Measurements from ENCODE around the gene SRD5A2. TPM values are rescaled to one million over a fixed set of nuclear protein-coding genes. Genes with fewer than 3 reads are reported as not detected.
"Not testable (repeated sequence)": the region's sequence is repeated elsewhere in the genome, so short reads cannot be mapped to it uniquely, and the experiment has no call there.

The SRD5A2 gene
- total RNA-seq, 1 experiment from 2014 or later = not detected

DNA sequence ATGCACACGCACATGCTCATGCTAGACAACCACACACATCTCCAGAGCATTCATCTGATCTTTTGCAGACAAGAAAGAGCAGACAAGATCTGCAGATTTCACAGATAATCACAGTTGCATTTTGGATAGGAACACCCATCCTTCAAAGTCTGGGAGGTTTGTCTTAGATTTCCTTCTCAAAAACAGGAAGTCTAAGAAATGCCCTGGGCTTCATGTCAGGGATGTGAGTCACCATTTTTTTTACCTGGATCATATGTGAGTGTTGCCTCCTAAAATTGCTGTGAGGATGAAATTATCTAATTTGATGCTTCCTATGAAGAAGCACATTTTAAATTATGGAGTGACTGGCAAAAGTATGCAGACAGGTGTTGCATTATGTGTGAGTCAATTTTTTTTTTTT is 46.1 kb downstream of the SRD5A2 start:
- DNase-seq (ENCODE audit: low spot score) = no peak

DNA sequence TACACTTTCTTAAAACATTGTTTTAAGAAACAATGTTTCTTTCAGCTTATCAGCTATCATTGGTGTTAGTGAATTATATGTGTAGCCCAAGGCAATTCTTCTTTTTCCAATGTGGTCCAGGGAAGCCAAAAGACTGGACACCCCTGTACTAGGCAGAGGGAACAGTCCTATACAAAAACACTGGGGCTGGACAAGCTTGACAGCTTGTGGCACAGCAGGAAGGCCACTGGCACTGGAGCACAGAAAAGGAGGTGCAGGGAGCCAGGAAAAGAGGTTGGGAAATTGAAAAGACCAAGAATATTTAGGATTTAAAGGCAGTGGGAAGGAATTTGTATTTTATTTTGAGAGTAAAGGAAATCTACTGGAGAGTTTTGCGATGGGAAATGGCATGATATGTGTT is 47.7 kb downstream of the SRD5A2 start:
- DNase-seq (ENCODE audit: low spot score) = no peak

DNA sequence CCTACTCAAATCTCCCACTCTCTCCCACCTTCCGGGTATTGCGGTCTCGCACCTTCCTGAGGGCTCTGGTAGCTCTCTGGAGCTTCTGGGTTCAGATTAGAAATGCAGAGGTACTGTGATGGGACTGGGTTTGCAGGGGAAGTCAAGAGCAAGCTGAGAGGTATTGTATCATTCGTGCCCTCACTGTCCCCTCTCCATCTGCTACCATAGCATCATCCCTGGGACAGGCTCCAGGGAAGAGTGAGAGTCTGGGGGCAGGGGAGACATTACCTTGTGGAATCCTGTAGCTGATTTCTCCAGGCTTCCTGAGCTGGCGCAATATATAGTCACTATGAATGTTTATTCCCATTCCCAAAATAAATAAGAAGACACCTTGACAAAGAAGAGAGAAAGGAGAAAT is 49.6 kb downstream of the SRD5A2 start:
- DNase-seq (ENCODE audit: low spot score) = no peak

DNA sequence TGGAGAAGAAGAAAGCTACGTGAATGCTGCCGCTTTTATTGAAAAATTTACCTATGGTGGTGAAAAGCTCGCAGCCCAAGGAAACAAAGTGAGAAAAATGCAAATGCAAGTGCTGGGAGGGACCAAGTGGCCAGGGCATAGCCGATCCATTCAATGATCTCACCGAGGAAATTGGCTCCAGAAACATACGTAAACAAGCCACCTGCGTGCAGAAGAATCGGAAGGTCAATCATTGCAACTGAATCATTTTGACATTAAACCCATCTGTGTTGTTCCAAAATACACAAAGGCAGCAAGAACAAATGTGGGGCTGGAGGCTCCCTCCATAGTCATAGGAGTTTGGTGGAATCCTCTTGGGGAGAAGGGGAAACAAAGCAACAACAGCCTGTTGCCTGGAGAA is 51.5 kb downstream of the SRD5A2 start:
- DNase-seq (ENCODE audit: low spot score) = no peak

DNA sequence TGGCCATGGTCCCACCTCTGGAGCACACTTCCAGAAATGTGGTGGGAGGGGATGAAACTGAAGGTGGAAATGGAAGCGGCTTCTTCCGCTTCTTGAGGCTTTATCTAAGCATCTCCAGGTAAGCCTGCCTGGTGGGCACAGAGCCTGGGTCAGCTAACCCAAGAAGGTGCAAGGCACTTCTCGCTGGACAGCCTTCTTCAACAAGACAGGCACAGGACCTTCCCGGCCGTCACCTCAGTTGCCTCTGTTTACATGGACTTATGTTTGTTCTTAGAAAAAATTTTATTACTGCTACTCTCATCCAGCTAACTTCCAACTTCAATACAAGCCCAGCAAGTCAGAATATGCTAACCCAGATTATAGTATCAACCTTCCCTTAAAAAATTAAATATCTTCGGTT is 51.9 kb downstream of the SRD5A2 start:
- no peak for DNase-seq (ENCODE audit: low spot score)

DNA sequence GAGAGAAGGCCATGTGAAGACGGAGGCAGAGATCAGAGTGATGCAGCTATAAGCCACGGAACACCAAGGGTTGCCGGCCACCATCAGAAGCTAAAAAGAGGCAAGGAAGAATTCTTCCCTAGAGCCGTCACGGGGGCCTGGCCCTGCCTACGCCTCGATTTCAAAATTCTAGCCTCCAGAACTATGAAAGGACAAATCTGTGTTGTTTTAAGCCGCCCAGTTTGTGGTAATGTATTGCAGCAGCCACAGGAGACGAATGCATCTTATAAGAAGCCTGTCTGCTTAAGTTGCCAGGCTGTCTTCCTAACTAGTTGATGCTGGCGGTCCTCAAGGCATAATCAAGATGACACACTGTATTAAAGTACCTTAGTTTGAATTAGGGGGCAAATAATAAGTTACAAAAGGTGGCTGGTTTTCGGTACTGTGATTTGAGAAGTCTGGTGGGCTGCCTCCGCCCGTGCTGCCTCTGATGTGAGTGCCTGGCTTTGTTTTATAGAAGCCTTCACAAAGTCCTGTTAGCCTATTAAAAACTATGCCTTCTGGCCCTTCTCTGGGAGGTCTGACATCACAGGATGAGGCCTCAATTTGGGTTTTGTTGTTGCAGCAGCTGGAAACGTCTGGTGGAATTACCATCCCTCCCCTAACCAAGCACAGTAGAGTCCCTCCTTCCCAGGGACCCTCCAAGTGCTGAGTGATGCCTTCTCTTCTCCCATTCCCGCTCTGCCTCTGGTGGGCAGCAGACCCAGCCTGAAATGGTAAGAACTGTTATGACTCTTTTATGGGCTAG is 53.6 kb downstream of the SRD5A2 start:
- no peak for DNase-seq (ENCODE audit: low spot score)

DNA sequence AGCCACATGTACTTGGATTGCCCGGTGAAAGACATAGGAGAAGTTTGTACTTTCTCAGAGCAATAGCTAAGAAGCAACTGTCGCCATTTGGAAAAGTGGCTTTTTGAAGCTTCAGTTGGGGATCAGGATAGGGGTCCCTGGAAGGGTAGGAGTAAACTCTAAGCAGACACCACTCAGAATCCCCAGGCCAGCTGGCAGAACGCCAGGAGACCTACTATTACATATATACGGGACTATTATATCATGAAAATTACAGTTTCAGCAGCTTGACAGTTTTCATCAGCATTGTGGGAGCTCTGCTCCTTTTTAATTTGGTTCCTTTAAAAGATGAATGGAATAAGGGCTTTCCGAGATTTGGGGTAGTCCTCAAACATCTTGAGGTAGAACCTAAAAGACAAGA is 54.9 kb downstream of the SRD5A2 start:
- no peak for DNase-seq (ENCODE audit: low spot score)

DNA sequence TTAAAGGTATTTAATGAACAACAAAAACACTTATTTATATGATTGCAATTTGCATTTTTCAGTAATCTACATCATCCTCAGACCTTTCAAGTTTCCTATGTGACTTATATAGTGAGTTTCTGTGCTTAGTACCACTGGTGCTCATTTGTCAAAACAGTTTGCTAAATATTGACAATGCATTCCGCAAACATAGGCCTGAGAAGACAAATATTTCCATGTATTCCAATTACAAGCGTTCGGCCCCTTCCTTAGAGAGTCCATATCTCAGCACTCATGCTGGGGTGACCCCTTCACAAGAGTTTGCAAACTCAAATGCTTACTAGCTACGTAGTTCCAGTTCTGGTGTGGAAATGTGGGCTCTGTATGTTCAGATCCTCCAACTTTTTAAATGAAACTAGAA is 56.1 kb downstream of the SRD5A2 start:
- DNase-seq (ENCODE audit: low spot score) = no peak

DNA sequence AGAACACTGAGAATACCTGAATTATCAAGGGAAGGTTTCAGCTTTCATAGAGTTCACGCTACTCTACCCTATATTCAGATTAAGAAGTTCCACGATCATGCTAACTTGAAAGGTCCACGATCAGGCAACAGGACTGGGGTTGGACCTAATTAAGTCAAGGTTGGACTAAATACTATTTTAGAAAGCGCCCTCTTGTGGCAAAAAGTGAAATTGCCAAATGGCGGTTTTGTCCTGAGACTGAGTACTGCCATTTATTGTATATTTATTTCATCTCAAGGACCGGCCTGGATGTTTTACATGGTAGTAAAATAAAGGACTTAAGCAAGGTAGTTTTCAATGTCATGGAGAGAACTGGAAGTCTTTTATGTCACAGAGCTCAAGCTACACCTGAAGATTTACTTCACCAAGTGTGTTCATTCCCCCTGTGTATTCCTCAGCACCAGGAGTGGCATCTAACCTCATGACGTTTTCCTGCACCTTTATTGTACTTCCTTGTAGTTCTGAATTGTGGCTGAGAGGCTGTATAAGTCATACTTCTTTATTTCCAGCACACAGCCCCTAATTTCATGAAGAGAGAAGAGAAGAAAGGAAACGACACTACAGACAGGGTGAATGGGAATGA is 56.8 kb downstream of the SRD5A2 start:
- peak; percentile 7 for DNase-seq (ENCODE audit: low spot score)

DNA sequence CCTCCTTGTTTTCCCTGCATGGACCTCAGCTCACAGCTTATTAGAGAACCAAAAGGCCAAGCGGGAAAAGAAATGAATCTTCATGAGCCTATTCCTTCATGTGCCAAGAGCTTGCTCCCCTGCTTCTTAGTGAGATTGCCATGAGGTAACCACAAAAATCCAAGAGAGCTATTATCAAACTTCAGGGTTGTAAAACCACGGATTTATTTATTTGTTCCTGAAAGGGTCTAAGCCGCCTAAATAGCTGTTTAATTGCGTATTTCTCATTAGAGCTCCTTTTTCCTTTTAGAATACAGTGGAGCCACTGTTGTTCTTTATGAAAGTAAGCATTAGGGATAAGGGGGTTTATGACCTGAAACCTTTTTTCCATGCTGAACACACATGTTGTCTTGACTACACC is 58.0 kb downstream of the SRD5A2 start:
- no peak for DNase-seq (ENCODE audit: low spot score)

DNA sequence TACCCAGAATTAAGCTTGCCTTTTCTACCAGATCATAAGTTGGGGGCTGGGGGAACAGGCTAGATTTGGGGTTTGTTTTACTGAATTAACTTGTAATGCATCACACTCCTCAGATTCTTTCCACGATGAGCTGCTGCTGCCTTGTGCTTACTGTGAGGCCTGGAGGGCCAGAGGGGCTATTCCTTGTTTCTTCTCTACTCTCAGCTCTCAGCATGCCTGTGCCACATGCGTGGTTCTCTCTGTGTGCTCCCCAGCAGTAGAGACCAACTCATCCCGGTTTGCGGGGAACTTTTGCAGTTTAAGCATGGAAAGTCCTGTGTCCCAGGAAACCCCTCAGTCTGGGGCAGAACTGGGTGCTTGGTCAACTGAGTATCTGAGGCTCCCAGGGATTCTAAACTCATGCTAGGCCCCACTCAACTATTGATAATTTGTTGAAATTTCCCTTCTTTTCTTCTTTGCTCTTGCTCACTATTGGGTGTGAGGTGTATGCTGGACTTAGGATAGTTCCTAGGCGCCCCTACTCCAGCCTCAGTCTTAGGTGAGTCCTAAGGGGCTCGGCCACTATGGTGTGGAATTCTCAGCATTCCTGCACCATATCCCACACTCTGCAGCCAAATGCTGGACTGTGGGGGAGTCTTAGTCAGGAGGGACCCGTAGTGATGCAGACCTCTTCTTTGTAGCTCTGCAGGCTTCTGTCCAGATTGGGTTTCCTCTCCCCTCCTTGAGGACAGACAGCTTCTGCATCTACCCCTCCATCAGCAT is 63.1 kb downstream of the SRD5A2 start:
- DNase-seq (ENCODE audit: low spot score) = no peak

DNA sequence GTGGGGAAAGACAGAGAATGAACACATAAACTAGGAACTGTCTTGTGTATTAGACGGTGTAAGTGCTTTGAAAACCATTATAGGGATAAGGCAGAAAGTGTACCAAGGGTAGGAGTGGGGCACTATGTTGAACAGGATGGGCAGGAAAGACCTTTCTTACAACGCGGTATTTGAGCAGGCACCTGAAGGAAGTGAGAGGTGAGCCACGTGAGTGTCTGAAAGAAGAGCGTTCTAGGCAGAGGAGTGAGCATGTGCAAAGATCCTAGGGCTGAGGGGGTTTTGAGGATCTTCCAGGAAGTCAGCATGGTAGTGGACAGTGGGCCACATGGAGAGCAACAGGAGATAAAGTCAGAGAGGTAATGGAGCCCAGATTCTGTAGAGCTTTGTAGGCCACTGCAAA is 65.2 kb downstream of the SRD5A2 start:
- no peak for DNase-seq (ENCODE audit: low spot score)

DNA sequence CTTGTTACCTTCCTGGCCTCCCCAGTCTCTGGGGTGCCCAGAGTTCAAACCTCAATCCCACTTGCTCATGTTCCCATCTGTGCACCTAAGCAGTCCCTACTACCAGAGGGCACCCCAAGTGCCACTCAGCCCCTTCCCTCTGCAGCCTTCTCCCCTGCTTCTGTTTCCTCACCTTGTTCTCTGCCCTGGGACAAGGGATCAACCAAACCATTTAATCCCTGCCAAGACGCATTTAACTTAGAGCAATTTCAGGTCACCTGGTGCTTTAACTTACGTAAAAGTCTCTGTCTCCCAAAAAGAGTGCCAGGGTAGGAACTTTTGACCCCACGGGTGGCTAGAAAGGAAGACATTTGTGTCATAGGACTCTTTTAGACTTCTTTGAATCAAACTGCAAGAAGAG is 67.2 kb downstream of the SRD5A2 start:
- DNase-seq (ENCODE audit: low spot score) = no peak

DNA sequence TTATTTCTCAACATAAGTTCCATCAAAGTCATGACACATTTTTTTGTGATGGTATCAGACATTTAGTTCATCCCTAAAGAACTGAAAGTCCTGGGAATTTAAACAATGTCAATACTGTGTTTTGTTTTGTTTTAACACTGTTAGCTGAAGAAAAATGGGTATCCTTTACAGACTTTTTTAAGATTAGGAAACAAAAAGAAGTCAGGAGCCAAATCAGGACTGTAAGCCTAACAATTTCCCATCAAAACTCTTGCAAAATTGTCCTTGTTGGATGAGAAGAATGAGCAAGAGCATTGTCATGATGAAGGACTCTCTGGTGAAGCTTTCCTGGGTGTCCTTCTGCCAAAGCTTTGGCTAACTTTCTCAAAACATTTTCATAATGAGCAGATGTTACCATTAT is 69.4 kb downstream of the SRD5A2 start:
- DNase-seq (ENCODE audit: low spot score) = no peak

DNA sequence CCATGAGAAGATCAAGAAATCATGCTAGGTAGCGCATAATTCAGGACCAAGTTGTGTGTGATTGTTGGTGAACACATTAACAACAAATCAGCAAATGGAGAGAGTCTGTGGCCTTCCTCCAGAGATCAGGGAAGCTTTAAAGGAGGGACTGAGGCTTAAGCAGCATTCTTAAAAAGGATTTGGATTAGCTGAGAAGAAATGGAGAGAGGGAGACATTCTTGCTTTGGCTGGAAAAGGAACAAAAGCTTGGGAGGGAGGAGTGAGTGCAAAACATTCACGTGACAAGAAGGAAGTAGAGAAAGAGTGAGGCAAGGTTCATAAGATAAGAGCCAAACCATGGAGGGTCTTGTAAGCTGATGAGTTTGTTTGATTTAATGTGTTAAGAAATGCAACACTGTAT is 75.6 kb downstream of the SRD5A2 start:
- no peak for DNase-seq (ENCODE audit: low spot score)

DNA sequence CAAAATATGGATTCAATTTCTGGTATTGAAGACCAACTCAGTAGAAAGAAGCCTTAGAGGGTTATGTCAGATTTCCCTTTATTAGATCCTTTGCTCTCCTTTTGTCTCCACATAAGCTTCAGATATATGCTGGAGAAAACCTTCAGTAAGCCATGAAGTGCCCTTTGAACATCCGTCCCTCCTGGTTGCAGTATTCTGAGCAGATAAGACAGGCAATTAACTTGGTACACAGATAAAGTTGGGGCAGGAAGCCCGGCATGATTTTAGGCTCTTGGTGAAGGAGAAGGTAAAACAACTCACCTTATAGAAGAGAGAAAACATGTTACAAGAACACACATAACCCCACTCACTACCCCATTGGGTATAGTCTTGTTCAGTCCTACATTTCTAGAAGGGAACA is 76.4 kb downstream of the SRD5A2 start:
- DNase-seq (ENCODE audit: low spot score) = no peak

DNA sequence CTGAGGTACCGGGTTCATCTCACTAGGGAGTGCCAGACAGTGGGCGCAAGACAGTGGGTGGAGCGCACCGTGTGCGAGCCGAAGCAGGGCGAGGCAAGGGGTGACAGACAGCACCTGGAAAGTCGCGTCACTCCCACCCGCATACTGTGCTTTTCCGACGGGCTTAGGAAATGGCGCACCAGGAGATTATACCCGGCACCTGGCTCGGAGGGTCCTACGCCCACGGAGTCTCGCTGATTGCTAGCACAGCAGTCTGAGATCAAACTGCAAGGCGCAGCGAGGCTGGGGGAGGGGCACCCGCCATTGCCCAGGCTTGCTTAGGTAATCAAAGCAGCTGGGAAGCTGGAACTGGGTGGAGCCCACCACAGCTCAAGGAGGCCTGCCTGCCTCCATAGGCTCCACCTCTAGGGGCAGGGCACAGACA is 84.3 kb downstream of the SRD5A2 start:
- DNase-seq (ENCODE audit: low spot score) = not testable (repeated sequence)

DNA sequence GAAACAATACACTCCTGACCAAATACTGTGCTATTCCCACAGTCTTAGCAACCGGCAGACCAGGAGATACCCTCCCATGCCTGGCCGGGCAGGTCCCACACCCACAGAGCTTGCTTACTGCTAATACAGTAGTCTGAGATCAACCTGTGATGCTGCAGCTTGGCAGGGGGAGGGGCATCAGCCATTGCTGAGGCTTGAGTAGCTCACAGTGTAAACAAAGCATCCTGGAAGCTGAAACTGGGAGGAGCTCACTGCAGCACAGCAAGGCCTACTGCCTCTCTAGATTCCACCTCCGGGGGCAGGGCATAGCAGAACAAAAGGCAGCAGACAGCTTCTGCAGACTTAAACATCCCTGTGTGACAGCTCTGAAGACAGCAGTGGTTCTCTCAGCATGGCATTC is 91.4 kb downstream of the SRD5A2 start:
- DNase-seq (ENCODE audit: low spot score) = peak; percentile 38

DNA sequence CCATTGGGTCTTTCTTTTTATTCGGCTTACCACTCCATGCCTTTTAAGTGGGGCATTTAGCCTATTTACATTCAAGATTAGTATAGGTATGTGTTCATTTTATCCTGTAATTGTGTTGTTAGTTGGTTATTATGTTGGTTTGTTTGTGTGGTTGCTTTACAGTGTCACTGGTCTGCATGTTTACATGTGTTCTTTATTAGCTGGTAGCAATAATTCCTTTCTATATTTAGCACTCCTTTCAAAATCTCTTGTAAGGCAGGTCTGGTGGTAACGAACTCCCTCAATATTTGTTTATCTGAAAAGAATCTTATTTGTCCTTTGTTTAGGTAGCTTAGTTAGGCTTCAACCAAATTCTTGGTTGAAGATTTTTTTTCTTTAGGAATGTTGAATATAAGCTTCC is 97.5 kb downstream of the SRD5A2 start:
- no peak for DNase-seq (ENCODE audit: low spot score)

DNA sequence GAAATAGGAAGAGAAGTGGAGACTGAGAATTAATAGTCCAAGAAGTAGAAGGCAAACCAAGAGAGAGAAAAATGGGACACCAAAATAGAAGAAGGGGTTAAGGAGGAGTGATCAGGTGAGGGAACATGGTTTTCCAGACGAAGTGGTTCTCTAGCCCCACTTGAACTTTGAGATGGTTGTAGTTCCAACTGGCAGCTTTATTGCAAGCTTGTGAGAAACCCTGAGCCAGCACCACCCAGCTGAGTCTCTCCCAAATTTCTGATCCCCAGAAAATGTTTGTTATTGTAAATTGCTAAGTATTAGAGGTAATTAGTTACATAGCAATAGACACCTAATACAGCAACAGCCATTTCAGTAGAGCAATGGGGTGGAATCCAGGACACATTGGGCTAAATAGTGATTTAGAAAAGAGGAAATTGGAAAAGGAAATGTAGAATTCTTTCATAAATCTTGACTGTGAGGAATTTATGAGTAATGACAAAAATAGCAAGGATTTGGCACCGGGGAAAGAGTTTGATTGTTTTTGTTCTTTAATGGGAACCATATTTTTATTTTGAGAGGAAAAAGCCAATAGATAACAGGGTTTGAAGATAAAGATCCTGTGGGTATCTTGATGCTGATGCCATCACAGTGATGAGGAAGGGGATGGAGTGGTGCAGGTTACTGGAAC is 104.1 kb downstream of the SRD5A2 start:
- DNase-seq (ENCODE audit: low spot score) = no peak

DNA sequence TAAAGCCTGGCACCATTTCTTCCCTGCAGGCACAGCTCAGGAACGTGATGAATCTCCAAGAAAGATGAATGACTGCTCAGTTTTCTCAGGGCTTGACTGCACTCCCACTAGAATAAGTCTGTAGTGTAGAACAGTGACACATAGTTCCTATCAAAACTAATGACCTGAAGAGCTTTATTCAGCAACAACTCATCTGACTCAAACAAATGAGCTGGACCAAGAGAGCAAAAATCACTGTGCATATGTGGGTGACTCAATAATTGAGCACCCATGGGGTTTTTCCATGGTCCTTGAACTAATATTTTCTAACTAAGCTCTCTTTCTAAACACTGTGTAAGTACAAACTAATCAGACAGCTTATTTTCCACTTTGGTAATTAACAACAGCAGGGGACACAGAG is 105.0 kb downstream of the SRD5A2 start:
- DNase-seq (ENCODE audit: low spot score) = no peak

DNA sequence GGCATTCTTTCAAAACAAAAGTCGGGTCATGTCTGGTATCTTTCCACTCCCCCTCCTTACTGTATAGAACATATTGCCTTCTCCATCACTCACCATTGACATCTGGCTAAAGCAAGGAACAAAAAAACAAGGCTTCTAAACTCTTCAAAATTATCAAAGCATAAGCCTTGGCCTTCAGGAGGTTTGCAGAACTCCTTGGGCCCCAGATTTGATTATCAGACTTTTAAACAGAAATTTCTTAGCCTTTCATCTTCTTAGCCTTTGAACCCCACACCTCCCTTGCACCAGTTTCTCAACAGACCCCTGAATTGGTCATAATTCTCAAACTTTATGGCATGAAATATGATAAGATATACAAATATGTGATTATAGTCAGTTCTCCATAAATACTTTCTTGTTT is 106.4 kb downstream of the SRD5A2 start:
- no peak for DNase-seq (ENCODE audit: low spot score)

Measured in H4 (cell line).